Kidney epithelial cell (primary cell): ENCODE measurements around the gene DUSP6. TPM values are rescaled to one million over a fixed set of nuclear protein-coding genes. Genes with fewer than 3 reads are reported as not detected.

ENCODE experiments used
- DNase-seq: peaks from one replicate; pipeline ENCODE4 v3.0.0-alpha.2; 2010; ENCODE audit warnings: low read depth
- H3K27me3 ChIP-seq: 2 replicates; pipeline ENCODE4 v1.6.0; 2011; ENCODE audit warnings: low read length; ENCODE audit not compliant: control insufficient read depth, insufficient read depth
- H3K36me3 ChIP-seq: 2 replicates; pipeline ENCODE4 v1.5.1; 2011; ENCODE audit warnings: low read length; ENCODE audit not compliant: control insufficient read depth, insufficient read depth
- H3K4me3 ChIP-seq: 2 replicates; pipeline ENCODE4 v1.5.1; 2011; ENCODE audit warnings: low read depth, mild to moderate bottlenecking, control low read depth, low read length
- CTCF ChIP-seq: IDR thresholded peaks from 2 replicates; pipeline ENCODE4 v1.5.1; 2011; ENCODE audit warnings: mild to moderate bottlenecking, moderate library complexity, low read length, control low read depth, inconsistent platforms; ENCODE audit not compliant: insufficient read depth, poor library complexity, severe bottlenecking
- total RNA-seq: library from RNA; depleted of rRNA; stranded (reverse); fragments of >200 nt; gene quantifications from 2 replicates; pipeline ENCODE4 v1.2.3, GENCODE V29; 2015

DUSP6 gene
- total RNA-seq, 1 donor from 2014 or later = 43.1 TPM

DNA sequence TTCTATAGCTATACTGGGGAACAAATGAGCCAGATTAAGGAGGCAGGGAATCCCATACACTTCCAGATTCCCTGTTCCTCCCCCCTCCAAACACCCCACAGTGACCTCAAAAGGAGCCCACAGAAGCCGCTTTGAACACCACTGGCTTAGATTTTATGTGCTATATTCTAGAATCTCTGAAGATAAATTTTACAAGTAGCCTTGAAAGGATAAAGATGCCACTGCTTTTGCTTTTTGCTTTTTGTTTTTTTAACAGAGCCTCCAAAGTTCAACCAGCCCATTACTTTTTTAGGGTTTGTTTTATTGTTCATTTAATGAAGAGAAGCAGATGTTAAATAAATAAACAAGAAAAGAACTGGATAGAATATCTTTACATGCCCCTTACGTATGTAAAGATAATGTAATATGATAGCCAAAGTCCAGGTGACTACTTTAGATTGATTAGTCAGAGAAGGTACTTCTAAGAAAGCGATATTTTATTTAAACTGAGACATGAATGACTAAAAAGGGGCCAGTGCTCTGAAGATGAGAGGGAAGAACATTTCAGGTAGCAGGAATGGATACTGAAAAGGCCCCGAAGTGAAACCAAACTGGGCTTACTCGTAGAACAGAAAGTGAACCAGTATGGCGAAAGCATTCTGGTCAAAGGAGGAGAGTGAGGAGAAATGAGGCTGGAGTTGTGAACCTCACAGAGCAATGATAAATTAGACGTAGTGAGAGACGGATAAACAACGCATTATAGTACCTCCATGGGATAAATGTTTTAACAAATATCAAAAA lies 44.6 kb downstream of the DUSP6 start:
- no peak overlapping the region for H3K4me3 ChIP-seq
- no peaks in the 10 kb centered on the region for H3K27me3 ChIP-seq
- TF ChIP-seq CTCF = no peak
- DNase-seq = no peak
- no peaks in the 10 kb centered on the region for H3K36me3 ChIP-seq

DNA sequence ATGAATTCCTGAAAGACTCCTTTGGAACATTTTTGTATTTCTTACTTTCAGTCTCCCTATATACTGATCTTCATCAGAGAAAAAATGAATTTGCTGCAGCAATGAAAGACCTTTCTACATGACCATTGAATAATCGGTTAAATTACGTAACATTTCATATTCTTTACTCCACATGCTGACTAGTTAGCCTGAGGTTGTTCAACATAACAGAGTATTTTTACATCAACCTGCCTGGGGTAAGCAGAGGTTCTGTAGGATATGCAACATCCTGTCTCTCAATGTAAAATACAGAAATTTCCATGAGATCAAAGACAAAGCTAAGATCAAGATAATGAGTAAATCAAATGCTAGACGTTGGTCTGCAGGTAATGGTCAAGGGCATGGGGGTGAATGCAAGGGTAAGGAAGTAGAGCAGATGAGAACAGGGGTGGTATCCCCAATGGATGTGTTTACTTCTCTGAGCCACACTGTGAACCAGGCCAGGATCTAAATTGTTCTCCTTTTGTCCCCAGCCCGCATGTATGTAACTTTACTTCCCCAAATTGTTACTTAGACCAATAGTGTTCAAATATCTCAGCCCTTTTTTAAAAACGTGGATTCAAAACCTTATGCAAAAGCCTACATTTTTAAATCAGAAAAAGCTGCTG lies 45.4 kb downstream of the DUSP6 start:
- DNase-seq = no peak
- Histone ChIP-seq H3K4me3 (no peak overlapping the region), H3K36me3 (no peaks in the 10 kb centered on the region), H3K27me3 (no peaks in the 10 kb centered on the region)
- no peak for TF ChIP-seq CTCF

GRCh38 chr12:89305373-89305772 lies 46.9 kb downstream of the DUSP6 start:
- DNase-seq = no peak
- Histone ChIP-seq H3K27me3 (no peaks in the 10 kb centered on the region), H3K36me3 (no peaks in the 10 kb centered on the region), H3K4me3 (no peak overlapping the region)
- TF ChIP-seq CTCF = no peak

DNA sequence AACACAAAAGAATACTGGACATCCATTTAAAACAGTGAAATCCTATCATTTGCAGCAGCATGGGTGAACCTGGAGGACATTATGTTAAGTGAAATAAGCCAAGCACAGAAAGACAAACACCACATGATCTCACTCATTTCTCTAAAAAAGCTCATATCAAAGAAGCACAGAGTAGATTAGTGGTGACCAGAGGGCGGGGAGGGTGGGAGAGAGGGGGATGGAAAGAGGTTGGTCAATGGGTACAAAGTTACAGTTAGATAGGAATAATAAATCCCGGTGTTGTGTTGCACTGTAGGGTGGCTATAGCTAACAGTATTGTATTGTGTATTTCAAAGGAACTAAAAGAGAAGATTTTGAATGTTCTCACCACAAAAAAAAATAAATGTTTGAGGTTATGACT lies 52.4 kb downstream of the DUSP6 start:
- Histone ChIP-seq H3K27me3 (no peaks in the 10 kb centered on the region), H3K4me3 (no peak overlapping the region), H3K36me3 (no peaks in the 10 kb centered on the region)
- TF ChIP-seq CTCF = no peak
- no peak for DNase-seq

DNA sequence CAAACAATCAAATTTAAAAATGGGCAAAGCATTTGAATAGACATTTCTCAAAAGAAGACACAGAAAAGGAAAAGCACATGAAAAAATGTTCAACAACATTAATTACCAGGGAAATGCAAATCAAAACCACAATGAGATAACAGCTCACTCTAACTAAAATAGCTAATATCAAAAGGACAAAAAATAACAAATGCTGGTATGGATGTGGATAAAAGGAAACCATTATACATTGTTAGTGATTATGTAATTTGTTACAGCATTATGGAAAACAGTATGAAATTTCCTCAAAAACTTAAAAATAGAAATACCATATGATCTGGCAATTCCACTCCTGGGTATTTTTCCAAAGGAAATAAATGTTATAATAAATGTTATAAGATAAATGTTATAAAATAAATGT lies 52.9 kb downstream of the DUSP6 start:
- H3K36me3 ChIP-seq = no peaks in the 10 kb centered on the region
- no peaks in the 10 kb centered on the region for H3K27me3 ChIP-seq
- no peak overlapping the region for H3K4me3 ChIP-seq
- no peak for TF ChIP-seq CTCF
- no peak for DNase-seq

Other genes starting within 250 kb of the DUSP6 start
- gene GALNT4, start 172.3 kb upstream of the DUSP6 start, total RNA-seq = 4.0 and 4.1 TPM in 2 replicates
- gene POC1B, start 173.5 kb upstream of the DUSP6 start, total RNA-seq = 18.4 and 22.7 TPM in 2 replicates